ENCODE results near the gene GLIS1.

GLIS1 gene

DNA sequence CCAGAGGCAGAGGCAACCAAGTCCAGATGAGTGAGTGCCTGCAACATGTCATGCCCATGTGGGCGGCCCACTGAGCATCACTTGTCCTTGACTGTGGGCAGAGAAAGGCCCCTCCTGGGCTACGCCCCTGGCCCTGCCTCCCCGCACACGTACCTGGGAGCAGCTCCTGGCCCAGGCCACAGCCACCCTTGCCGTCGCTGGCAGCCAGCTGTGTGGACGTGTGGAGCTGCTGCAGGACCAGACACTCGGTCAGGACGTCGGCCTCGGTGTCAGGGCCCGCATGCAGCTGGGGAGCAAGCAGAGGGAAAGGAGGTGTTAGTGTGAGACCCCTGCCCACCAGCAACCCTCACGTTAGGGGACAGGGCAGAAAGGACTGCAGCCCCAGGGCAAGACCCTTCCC lies 218.5 kb downstream of the GLIS1 start:
- Histone ChIP-seq H3K36me3 (ENCODE audit: insufficient read depth, low read length) (no peaks in the 10 kb centered on the region), H3K4me1 (ENCODE audit: insufficient read depth, low read length, poor library complexity, severe bottlenecking) (no peaks in the 10 kb centered on the region), H3K9me3 (ENCODE audit: insufficient read depth, low read depth, low read length) (no peaks in the 10 kb centered on the region), H3K27me3 (ENCODE audit: insufficient read depth, low read length, poor library complexity, severe bottlenecking) (no peaks in the 10 kb centered on the region), H3K9me2 (replicated peaks; ENCODE audit: low read depth, low read length) (no peaks in the 10 kb centered on the region), H4K20me1 (ENCODE audit: insufficient read depth, low read length, poor library complexity, severe bottlenecking) (no peaks in the 10 kb centered on the region), H3K4me3 (ENCODE audit: low read length, poor library complexity, severe bottlenecking) (no peak overlapping the region), H3K9ac (ENCODE audit: low read depth, low read length, poor library complexity, severe bottlenecking) (no peak overlapping the region), H3K4me2 (ENCODE audit: low read depth, low read length, poor library complexity, severe bottlenecking) (no peak overlapping the region), H2AFZ (ENCODE audit: low read length) (no peak overlapping the region), H3F3A (ENCODE audit: low read depth) (no peaks in the 10 kb centered on the region; the same call in 1 of the 2 replicates), H3K79me2 (ENCODE audit: insufficient read depth, low read length) (no peaks in the 10 kb centered on the region)
- TF ChIP-seq EZH2phosphoT487 (IDR thresholded peaks at IDR 0.05; ENCODE audit: borderline replicate concordance), result no peak
- TF ChIP-seq, protein P1, sequence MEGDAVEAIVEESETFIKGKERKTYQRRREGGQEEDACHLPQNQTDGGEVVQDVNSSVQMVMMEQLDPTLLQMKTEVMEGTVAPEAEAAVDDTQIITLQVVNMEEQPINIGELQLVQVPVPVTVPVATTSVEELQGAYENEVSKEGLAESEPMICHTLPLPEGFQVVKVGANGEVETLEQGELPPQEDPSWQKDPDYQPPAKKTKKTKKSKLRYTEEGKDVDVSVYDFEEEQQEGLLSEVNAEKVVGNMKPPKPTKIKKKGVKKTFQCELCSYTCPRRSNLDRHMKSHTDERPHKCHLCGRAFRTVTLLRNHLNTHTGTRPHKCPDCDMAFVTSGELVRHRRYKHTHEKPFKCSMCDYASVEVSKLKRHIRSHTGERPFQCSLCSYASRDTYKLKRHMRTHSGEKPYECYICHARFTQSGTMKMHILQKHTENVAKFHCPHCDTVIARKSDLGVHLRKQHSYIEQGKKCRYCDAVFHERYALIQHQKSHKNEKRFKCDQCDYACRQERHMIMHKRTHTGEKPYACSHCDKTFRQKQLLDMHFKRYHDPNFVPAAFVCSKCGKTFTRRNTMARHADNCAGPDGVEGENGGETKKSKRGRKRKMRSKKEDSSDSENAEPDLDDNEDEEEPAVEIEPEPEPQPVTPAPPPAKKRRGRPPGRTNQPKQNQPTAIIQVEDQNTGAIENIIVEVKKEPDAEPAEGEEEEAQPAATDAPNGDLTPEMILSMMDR (conservative IDR thresholded peaks at IDR 0.05; ENCODE audit: low read length), result no peak

DNA sequence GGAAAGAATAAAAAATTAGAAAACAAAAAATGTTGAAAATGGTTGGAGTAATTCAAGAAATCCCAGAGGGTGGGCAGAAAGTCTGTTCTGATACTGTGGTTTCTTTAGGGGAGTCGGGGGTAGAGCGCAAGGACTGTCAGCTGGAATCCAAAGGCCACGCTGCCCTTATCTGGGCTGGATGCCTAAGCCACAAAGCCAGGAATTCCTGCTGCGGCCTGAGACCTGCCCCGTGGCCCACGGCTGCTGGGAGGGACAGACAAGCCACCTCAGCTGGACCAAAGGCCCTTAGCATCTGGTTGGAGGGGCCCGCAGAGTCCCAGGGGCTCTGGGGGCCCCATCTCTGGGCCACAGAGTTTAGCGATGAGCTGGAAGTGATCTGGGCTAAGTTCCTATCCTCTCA lies 219.5 kb downstream of the GLIS1 start:
- no peak overlapping the region for H3K4me3 ChIP-seq (ENCODE audit: low read length, poor library complexity, severe bottlenecking)
- no peaks in the 10 kb centered on the region for H3K79me2 ChIP-seq (ENCODE audit: insufficient read depth, low read length)
- H3K9me2 ChIP-seq (replicated peaks; ENCODE audit: low read depth, low read length), result no peaks in the 10 kb centered on the region
- H3F3A ChIP-seq (ENCODE audit: low read depth), result no peaks in the 10 kb centered on the region; the same call in 1 of the 2 replicates
- H3K4me2 ChIP-seq (ENCODE audit: low read depth, low read length, poor library complexity, severe bottlenecking), result no peak overlapping the region
- H3K36me3 ChIP-seq (ENCODE audit: insufficient read depth, low read length), result no peaks in the 10 kb centered on the region
- H4K20me1 ChIP-seq (ENCODE audit: insufficient read depth, low read length, poor library complexity, severe bottlenecking), result no peaks in the 10 kb centered on the region
- no peaks in the 10 kb centered on the region for H3K4me1 ChIP-seq (ENCODE audit: insufficient read depth, low read length, poor library complexity, severe bottlenecking)
- H3K9me3 ChIP-seq (ENCODE audit: insufficient read depth, low read depth, low read length), result no peaks in the 10 kb centered on the region
- H3K27me3 ChIP-seq (ENCODE audit: insufficient read depth, low read length, poor library complexity, severe bottlenecking), result no peaks in the 10 kb centered on the region
- H2AFZ ChIP-seq (ENCODE audit: low read length), result no peak overlapping the region
- no peak overlapping the region for H3K9ac ChIP-seq (ENCODE audit: low read depth, low read length, poor library complexity, severe bottlenecking)
- TF ChIP-seq EZH2phosphoT487 (IDR thresholded peaks at IDR 0.05; ENCODE audit: borderline replicate concordance), result no peak
- TF ChIP-seq, protein P1 (conservative IDR thresholded peaks at IDR 0.05; ENCODE audit: low read length), result no peak

DNA sequence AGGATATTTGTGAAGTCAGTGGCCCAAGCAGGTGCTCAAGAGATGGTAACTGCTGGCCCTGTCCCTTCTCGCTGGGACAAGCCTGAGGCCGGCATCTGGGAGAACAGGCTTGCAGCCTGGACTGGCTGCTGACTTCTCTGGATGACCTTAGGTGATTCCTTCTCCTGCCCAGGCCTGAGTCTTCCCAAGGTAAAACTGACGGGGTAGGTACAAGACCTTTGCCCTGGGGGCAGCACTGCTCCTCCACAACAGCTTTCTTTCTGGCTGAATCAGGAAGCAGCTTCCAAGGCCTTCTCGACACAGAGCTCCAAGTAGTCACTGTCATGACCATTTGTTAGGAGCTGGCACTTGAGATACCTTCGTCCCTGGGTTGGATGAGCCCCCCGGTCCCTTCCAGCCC lies 220.2 kb downstream of the GLIS1 start:
- Histone ChIP-seq H3K9ac (ENCODE audit: low read depth, low read length, poor library complexity, severe bottlenecking) (no peak overlapping the region), H3K79me2 (ENCODE audit: insufficient read depth, low read length) (no peaks in the 10 kb centered on the region), H3F3A (ENCODE audit: low read depth) (no peaks in the 10 kb centered on the region), H2AFZ (ENCODE audit: low read length) (no peak overlapping the region), H3K27me3 (ENCODE audit: insufficient read depth, low read length, poor library complexity, severe bottlenecking) (no peaks in the 10 kb centered on the region), H4K20me1 (ENCODE audit: insufficient read depth, low read length, poor library complexity, severe bottlenecking) (no peaks in the 10 kb centered on the region), H3K4me2 (ENCODE audit: low read depth, low read length, poor library complexity, severe bottlenecking) (no peak overlapping the region), H3K9me2 (replicated peaks; ENCODE audit: low read depth, low read length) (no peaks in the 10 kb centered on the region), H3K4me3 (ENCODE audit: low read length, poor library complexity, severe bottlenecking) (no peak overlapping the region), H3K36me3 (ENCODE audit: insufficient read depth, low read length) (no peaks in the 10 kb centered on the region), H3K9me3 (ENCODE audit: insufficient read depth, low read depth, low read length) (no peaks in the 10 kb centered on the region), H3K4me1 (ENCODE audit: insufficient read depth, low read length, poor library complexity, severe bottlenecking) (peaks cover under 1% of the 10 kb centered on the region)
- TF ChIP-seq, protein P1 (conservative IDR thresholded peaks at IDR 0.05; ENCODE audit: low read length), result no peak
- no peak for TF ChIP-seq EZH2phosphoT487 (IDR thresholded peaks at IDR 0.05; ENCODE audit: borderline replicate concordance)
